ENCODE data around the gene ADAM10. TPM values are rescaled to one million over a fixed set of nuclear protein-coding genes. Genes with fewer than 3 reads are reported as not detected.
"Not testable (repeated sequence)": the region's sequence is repeated elsewhere in the genome, so short reads cannot be mapped to it uniquely, and the experiment has no call there.

The ADAM10 gene
- total and polyA plus RNA-seq, 9 donors, result 49.5 to 112 (median 85.2) TPM

- Histone ChIP-seq H3K27me3 (ENCODE audit: control insufficient read depth, insufficient read depth, low read length) (no peaks in the 10 kb centered on the region), H3K36me3 (ENCODE audit: control insufficient read depth, insufficient read depth, low read length) (no peaks in the 10 kb centered on the region), H3K4me1 (ENCODE audit: control insufficient read depth, insufficient read depth, low read length) (peaks cover 8% of the 10 kb centered on the region), H3K4me3 (ENCODE audit: low read length) (no peak overlapping the region), H3K27ac (ENCODE audit: low read length) (no peak overlapping the region), H3K9me3 (replicated peaks; ENCODE audit: control insufficient read depth, low read depth, low read length) (no peaks in the 10 kb centered on the region)
- WGBS (ENCODE audit: insufficient coverage), result 100% methylated on average over 2 of the region's 3 CpGs
- no peak for DNase-seq
These were observed 25.9 kb upstream of the ADAM10 start for GRCh38 chr15:58775402-58775801.

- peak overlapping the region; percentile 13 for H3K27ac ChIP-seq (ENCODE audit: low read length)
- WGBS (ENCODE audit: insufficient coverage), result 86% methylated on average over 1 of the region's 4 CpGs
- H3K9me3 ChIP-seq (replicated peaks; ENCODE audit: control insufficient read depth, low read depth, low read length), result no peaks in the 10 kb centered on the region
- no peaks in the 10 kb centered on the region for H3K27me3 ChIP-seq (ENCODE audit: control insufficient read depth, insufficient read depth, low read length)
- H3K36me3 ChIP-seq (ENCODE audit: control insufficient read depth, insufficient read depth, low read length), result no peaks in the 10 kb centered on the region
- no peak overlapping the region for H3K4me3 ChIP-seq (ENCODE audit: low read length)
- H3K4me1 ChIP-seq (ENCODE audit: control insufficient read depth, insufficient read depth, low read length), result peaks cover 10% of the 10 kb centered on the region
- peak; percentile 17 for DNase-seq
These were observed 23.5 kb upstream of the ADAM10 start for GRCh38 chr15:58773024-58773423.

GRCh38 chr15:58771621-58772250, 22.2 kb upstream of the ADAM10 start:
- H3K9me3 ChIP-seq (replicated peaks; ENCODE audit: control insufficient read depth, low read depth, low read length), result no peaks in the 10 kb centered on the region
- H3K36me3 ChIP-seq (ENCODE audit: control insufficient read depth, insufficient read depth, low read length), result no peaks in the 10 kb centered on the region
- H3K4me3 ChIP-seq (ENCODE audit: low read length), result peak overlapping the region; percentile 71
- peaks cover 10% of the 10 kb centered on the region for H3K4me1 ChIP-seq (ENCODE audit: control insufficient read depth, insufficient read depth, low read length)
- peak; percentile 56 for DNase-seq
- 1% methylated on average over 33 of the region's 40 CpGs for WGBS (ENCODE audit: insufficient coverage)
- no peaks in the 10 kb centered on the region for H3K27me3 ChIP-seq (ENCODE audit: control insufficient read depth, insufficient read depth, low read length)
- H3K27ac ChIP-seq (ENCODE audit: low read length), result peak overlapping the region; percentile 96

- Histone ChIP-seq H3K9me3 (replicated peaks; ENCODE audit: control insufficient read depth, low read depth, low read length) (no peaks in the 10 kb centered on the region), H3K4me3 (ENCODE audit: low read length) (peak within 1 kb of the TSS; percentile 71), H3K4me1 (ENCODE audit: control insufficient read depth, insufficient read depth, low read length) (peaks cover 10% of the 10 kb centered on the region), H3K27me3 (ENCODE audit: control insufficient read depth, insufficient read depth, low read length) (no peaks in the 10 kb centered on the region), H3K36me3 (ENCODE audit: control insufficient read depth, insufficient read depth, low read length) (no peaks in the 10 kb centered on the region), H3K27ac (ENCODE audit: low read length) (peak within 1 kb of the TSS; percentile 99)
- peak; percentile 100 for DNase-seq
- under 1% methylated on average over 64 of the region's 75 CpGs for WGBS (ENCODE audit: insufficient coverage)
These were observed 21.5 kb upstream of the ADAM10 start, which contains the start of gene MINDY2 for GRCh38 chr15:58770857-58771620. Gene MINDY2, plus strand, starts transcription at chr15:58771302. Its CDS starts 94 bp downstream, at chr15:58771396.

- H3K4me1 ChIP-seq (ENCODE audit: control insufficient read depth, insufficient read depth, low read length), result peaks cover 10% of the 10 kb centered on the region
- H3K4me3 ChIP-seq (ENCODE audit: low read length), result peak overlapping the region; percentile 65
These were observed 21.0 kb upstream of the ADAM10 start for GRCh38 chr15:58770519-58770856.

GRCh38 chr15:58768601-58769004, 19.1 kb upstream of the ADAM10 start:
- not testable (repeated sequence) for DNase-seq; H3K9me3 ChIP-seq (replicated peaks; ENCODE audit: control insufficient read depth, low read depth, low read length); H3K27me3 ChIP-seq (ENCODE audit: control insufficient read depth, insufficient read depth, low read length); H3K27ac ChIP-seq (ENCODE audit: low read length); H3K36me3 ChIP-seq (ENCODE audit: control insufficient read depth, insufficient read depth, low read length); H3K4me3 ChIP-seq (ENCODE audit: low read length); H3K4me1 ChIP-seq (ENCODE audit: control insufficient read depth, insufficient read depth, low read length)
- WGBS (ENCODE audit: insufficient coverage), result 87% methylated on average over 4 of the region's 7 CpGs

More at GRCh38 chr15:58770519-58770856, 21.0 kb upstream of the ADAM10 start:
- no peaks in the 10 kb centered on the region for H3K27me3 ChIP-seq (ENCODE audit: control insufficient read depth, insufficient read depth, low read length)
- no peak for DNase-seq
- no peaks in the 10 kb centered on the region for H3K36me3 ChIP-seq (ENCODE audit: control insufficient read depth, insufficient read depth, low read length)
- WGBS (ENCODE audit: insufficient coverage), result 3% methylated on average over 8 of the region's 9 CpGs
- H3K9me3 ChIP-seq (replicated peaks; ENCODE audit: control insufficient read depth, low read depth, low read length), result no peaks in the 10 kb centered on the region
- H3K27ac ChIP-seq (ENCODE audit: low read length), result peak overlapping the region; percentile 99

DNA sequence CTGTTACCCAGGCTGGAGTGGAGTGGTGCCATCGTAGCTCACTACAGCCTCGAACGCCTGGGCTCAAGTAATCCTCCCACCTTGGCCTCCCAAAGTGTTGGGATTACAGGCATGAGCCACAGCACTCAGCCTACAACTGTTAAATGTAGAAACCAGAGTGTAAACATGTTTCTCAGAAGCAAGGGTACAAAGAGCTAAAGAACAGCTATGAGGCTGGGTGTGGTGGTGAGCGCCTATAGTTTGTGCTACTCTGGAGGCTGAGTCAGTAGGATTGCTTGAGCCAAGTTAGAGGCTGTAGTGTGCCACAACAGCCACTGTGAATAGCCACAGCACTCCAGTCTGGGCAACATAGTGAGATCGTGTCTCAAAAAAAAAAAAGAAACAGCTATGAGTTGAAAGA, 16.8 kb upstream of the ADAM10 start:
- H3K27me3 ChIP-seq (ENCODE audit: control insufficient read depth, insufficient read depth, low read length), result no peaks in the 10 kb centered on the region
- H3K9me3 ChIP-seq (replicated peaks; ENCODE audit: control insufficient read depth, low read depth, low read length), result peaks cover 5% of the 10 kb centered on the region
- no peak for DNase-seq
- WGBS (ENCODE audit: insufficient coverage), result 92% methylated on average over 1 of the region's 5 CpGs
- no peak overlapping the region for H3K27ac ChIP-seq (ENCODE audit: low read length)
- no peaks in the 10 kb centered on the region for H3K36me3 ChIP-seq (ENCODE audit: control insufficient read depth, insufficient read depth, low read length)
- peaks cover 4% of the 10 kb centered on the region for H3K4me1 ChIP-seq (ENCODE audit: control insufficient read depth, insufficient read depth, low read length)
- no peak overlapping the region for H3K4me3 ChIP-seq (ENCODE audit: low read length)

DNA sequence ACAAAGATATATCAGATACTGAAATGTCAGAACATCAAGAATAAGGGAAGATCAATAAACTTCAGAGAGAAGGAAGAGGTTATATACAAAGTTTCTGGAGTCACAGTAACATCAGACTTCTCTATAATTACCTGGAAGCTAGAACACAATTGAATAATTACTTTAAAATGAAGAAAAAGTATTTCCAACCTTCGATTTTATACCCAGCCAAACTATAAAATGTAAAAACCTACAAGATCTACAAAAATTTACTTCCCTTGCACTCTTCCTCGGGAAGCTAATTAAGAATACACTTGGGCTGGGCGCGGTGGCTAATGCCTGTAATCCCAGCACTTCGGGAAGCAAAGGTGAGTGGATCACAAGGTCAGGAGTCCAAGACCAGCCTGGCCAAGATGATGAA, 15.0 kb upstream of the ADAM10 start:
- Histone ChIP-seq H3K36me3 (ENCODE audit: control insufficient read depth, insufficient read depth, low read length) (no peaks in the 10 kb centered on the region), H3K4me1 (ENCODE audit: control insufficient read depth, insufficient read depth, low read length) (no peaks in the 10 kb centered on the region), H3K27me3 (ENCODE audit: control insufficient read depth, insufficient read depth, low read length) (no peaks in the 10 kb centered on the region), H3K9me3 (replicated peaks; ENCODE audit: control insufficient read depth, low read depth, low read length) (peaks cover 5% of the 10 kb centered on the region), H3K4me3 (ENCODE audit: low read length) (no peak overlapping the region), H3K27ac (ENCODE audit: low read length) (no peak overlapping the region)
- 93% methylated on average over 5 of the region's 5 CpGs for WGBS (ENCODE audit: insufficient coverage)
- DNase-seq, result no peak

- Histone ChIP-seq H3K27ac (ENCODE audit: low read length) (no peak overlapping the region), H3K36me3 (ENCODE audit: control insufficient read depth, insufficient read depth, low read length) (no peaks in the 10 kb centered on the region), H3K9me3 (replicated peaks; ENCODE audit: control insufficient read depth, low read depth, low read length) (peaks cover 5% of the 10 kb centered on the region), H3K4me1 (ENCODE audit: control insufficient read depth, insufficient read depth, low read length) (no peaks in the 10 kb centered on the region), H3K27me3 (ENCODE audit: control insufficient read depth, insufficient read depth, low read length) (no peaks in the 10 kb centered on the region), H3K4me3 (ENCODE audit: low read length) (no peak overlapping the region)
- WGBS (ENCODE audit: insufficient coverage), result no CpG with 5 or more reads among the region's 1 CpG
- no peak for DNase-seq
These were observed 13.2 kb upstream of the ADAM10 start for GRCh38 chr15:58762731-58763130.

- no peak overlapping the region for H3K27ac ChIP-seq (ENCODE audit: low read length)
- peaks cover 5% of the 10 kb centered on the region for H3K9me3 ChIP-seq (replicated peaks; ENCODE audit: control insufficient read depth, low read depth, low read length)
- H3K4me1 ChIP-seq (ENCODE audit: control insufficient read depth, insufficient read depth, low read length), result no peaks in the 10 kb centered on the region
- no peaks in the 10 kb centered on the region for H3K36me3 ChIP-seq (ENCODE audit: control insufficient read depth, insufficient read depth, low read length)
- H3K27me3 ChIP-seq (ENCODE audit: control insufficient read depth, insufficient read depth, low read length), result no peaks in the 10 kb centered on the region
- DNase-seq, result no peak
- H3K4me3 ChIP-seq (ENCODE audit: low read length), result no peak overlapping the region
These were observed 12.8 kb upstream of the ADAM10 start for GRCh38 chr15:58762285-58762684.

All from muscle of leg (tissue), 11 donors.